Peyer's patch (tissue), 4 donors: ENCODE results near the gene SERGEF.

Experiments
- POLR2A ChIP-seq, 2 donors: fragments of 450-650 bp; IDR thresholded peaks; one replicate each; pipeline ENCODE4 v1.5.1; 2017; ENCODE audit warnings: antibody characterized with exemption in 2 of 2, mild to moderate bottlenecking in 2 of 2, moderate library complexity in 2 of 2
- TF ChIP-seq, protein P1 (sequence below), 6 experiments: fragments of 450-650 bp in 4 of 6; fragments of 200-600 bp in 2 of 6; sonication (generic) in 1 of 6; IDR thresholded peaks; one replicate each; pipeline ENCODE4 v1.5.1; 2017 to 2019; ENCODE audit warnings: antibody characterized with exemption in 6 of 6, mild to moderate bottlenecking in 3 of 6, moderate library complexity in 1 of 6

DNA sequence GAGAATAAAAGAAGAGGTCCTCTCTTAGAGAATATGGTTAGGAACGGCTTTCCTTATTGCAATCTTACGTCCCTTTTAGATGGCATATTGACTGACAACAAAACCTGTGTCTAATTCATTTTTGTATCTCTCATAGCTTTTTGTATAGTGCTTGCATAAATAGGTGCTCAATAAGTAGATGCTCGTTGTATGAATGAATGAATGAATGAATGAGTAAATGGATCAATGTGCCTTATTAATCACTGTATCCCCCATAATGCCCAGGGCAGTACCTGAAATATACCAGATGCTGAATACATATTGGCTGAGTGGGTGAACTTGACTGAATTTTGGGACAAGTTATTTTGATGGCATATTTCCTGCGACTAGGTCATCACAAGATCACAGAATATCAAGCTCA lies 97.9 kb downstream of the SERGEF start:
- TF ChIP-seq, protein P1, sequence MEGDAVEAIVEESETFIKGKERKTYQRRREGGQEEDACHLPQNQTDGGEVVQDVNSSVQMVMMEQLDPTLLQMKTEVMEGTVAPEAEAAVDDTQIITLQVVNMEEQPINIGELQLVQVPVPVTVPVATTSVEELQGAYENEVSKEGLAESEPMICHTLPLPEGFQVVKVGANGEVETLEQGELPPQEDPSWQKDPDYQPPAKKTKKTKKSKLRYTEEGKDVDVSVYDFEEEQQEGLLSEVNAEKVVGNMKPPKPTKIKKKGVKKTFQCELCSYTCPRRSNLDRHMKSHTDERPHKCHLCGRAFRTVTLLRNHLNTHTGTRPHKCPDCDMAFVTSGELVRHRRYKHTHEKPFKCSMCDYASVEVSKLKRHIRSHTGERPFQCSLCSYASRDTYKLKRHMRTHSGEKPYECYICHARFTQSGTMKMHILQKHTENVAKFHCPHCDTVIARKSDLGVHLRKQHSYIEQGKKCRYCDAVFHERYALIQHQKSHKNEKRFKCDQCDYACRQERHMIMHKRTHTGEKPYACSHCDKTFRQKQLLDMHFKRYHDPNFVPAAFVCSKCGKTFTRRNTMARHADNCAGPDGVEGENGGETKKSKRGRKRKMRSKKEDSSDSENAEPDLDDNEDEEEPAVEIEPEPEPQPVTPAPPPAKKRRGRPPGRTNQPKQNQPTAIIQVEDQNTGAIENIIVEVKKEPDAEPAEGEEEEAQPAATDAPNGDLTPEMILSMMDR (IDR thresholded peaks at IDR 0.05), result no peak
- TF ChIP-seq POLR2A (IDR thresholded peaks at IDR 0.05), result no peak
